Adrenal gland (tissue), 5 donors: ENCODE measurements around the gene MTERF2.

Experiments
- CTCF ChIP-seq, 6 experiments: fragments of 450-650 bp in 4 of 6; fragments of 200-600 bp in 2 of 6; sonication (generic) in 1 of 6; IDR thresholded peaks; 1 replicate in 5 of 6; 2 replicates in 1 of 6; pipeline versions ENCODE4 v1.5.1 to v1.8.0; 2016 to 2021; ENCODE audit warnings: antibody characterized with exemption in 6 of 6, mild to moderate bottlenecking in 2 of 6, moderate library complexity in 1 of 6
- POLR2A ChIP-seq, 2 donors: fragments of 450-650 bp; IDR thresholded peaks; one replicate each; pipeline ENCODE4 v1.6.1; 2017; ENCODE audit warnings: antibody characterized with exemption in 2 of 2, mild to moderate bottlenecking in 2 of 2, moderate library complexity in 1 of 2
- donor health status: DM: no; HTN: no; CAD: no.

- TF ChIP-seq CTCF (IDR thresholded peaks at IDR 0.05) (no peak), POLR2A (IDR thresholded peaks at IDR 0.05) (no peak)
Observed at GRCh38 chr12:106985479-106985878, 1.5 kb downstream of the MTERF2 start.
